SIG-M5 treated with dmso at 0.1 percent for 504 hours (cell line): ENCODE results near the gene DLL4.

ENCODE experiments used
- DNase-seq: peaks from one replicate; lab custom pipeline; 2025; ENCODE audit not compliant: unreplicated experiment; lab: John Stamatoyannopoulos, UW

Gene DLL4

DNA sequence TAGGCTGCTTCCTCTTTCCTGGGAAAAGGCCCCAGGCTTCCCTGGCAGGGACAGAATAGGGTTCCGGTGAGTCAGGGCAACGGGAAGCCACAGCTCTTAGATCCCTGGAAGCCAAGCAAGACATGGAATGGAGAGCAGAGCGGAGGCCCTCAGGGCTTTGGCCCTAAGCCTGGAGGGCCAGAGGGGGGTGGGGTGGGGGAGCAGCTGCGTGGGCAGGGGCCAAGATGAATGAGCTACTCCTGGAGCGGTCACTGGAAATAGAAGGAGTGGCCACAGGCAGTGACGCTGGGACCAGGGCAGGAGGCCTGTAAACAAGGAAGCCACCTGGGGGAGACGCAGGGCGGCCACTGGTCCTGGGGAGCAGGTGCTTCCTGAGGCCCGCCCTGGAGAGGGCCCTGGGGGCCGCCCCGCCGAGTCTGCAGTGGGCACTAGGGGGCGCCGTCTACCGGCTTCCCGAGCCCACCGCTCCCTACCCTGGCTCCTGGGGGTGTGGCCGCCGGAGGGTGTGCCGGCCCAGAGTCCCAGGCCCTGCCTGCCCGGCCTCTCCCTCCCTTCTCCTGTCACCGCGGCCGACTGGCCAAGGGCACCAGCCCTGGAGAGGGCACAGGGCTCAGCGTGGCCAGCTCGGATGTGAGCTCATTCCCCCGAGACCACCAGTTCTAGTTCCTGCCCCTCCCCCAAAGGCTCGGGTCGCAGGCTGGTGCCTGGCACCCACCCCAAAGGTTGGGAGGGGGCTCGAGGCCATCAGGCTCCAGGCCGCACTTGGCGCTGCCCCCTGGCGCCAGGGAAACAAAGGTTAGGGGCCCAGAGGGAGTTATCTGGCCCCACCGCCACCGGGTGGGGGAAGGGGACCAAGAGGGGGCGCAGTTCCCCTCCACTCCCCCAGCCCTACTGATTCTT lies 22.8 kb upstream of the DLL4 start:
- peak; percentile 47 for DNase-seq

DNA sequence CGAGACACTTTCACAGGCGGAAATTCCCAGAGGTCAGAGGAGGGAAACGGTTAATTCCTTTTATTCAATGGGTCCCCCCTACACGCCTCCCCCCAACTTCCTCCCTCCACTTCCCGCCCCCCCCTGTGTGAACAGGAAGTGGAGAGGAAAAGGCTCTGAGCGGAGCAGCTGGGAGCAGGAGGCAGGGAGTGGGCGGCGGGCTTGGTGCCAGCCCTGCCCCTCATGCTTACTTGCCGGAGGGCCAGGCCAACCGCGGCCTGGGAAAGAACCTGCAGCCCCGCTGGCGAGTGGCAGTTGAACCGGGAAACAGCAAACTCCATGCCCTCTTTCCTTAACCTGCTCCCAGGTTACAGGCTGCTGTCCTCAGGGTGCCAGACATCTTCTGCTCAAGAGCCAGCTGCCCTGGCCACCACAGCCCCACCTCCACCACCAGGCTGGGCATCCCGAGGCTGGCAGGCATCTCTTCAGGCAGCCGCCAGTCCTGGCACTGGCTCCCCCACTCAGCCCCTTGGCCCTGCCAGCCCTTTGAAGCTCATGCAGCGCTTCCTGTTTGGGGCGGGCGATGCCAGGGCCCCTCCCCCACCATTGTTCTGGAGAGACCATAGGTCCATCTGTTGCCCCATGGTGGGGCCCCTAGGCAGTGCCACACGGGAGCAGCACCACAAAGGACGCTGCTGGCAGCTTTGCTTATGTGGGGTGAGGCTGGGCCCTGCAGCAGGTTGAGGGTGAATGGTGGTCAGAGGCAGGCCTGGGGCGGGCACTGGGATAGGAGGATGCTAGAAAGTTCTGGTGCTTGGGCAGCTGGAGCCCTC lies 21.9 kb upstream of the DLL4 start:
- DNase-seq = no peak

DNA sequence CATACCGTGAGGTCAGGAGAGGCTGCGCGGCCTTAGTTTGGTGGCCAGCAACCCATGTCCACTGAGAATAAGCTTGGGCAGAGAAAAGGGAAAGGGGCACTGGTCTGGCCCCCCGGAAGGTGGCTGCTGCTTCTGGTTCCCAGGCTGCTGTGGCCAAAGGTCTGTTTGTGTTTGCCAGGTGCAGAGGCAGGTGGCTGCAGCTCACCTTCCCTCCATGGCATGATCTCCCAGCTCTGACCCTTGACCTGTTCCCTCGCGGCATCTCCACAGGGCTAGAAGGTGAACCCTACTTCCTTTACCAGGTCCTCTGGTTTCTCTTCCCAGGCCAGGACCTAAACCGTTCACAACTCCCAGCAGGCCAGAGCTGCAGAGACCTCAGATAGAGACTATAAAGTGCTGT lies 21.0 kb upstream of the DLL4 start:
- DNase-seq = no peak

- DNase-seq = peak; percentile 84
Observed at GRCh38 chr15:40909662-40910630, 19.2 kb upstream of the DLL4 start.

DNA sequence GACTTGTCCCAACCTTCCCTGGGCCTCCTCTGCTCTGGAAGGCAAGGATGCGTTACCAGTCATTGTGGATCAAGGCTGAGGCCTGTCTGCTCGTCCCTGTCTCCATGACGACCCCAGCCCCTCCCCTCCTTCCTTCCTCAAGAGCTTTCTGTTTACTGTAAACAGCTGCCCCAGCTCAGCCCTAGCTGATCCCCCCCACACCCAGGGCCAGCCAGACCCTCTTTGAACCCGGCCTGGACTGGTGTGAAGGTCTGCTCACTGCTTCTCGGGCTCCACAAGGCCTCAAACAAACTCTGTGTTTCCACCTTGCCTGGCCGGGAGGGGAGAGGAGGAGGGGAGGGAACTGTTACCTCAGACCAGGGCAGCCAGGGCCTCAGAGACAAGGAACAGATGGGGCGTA lies 18.0 kb upstream of the DLL4 start:
- no peak for DNase-seq

DNA sequence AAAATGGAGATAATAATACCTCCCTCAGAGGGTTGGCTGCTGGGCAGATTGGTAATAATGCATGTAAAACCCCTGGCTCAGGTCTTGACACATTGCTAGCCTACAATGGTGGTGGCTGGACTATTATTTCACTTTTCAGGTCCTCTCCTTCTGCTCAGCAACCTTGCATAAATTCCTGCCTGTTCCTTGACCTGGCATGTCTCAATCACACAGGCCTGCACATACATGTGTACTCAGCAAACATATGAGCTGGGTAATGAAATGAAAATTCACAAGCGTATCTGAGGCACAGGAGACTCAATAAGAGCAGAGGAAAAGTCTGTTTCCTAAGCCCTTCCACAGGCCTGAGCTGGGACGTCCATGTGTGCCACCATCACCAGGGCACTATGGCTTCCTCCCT lies 17.4 kb upstream of the DLL4 start:
- DNase-seq = no peak

DNA sequence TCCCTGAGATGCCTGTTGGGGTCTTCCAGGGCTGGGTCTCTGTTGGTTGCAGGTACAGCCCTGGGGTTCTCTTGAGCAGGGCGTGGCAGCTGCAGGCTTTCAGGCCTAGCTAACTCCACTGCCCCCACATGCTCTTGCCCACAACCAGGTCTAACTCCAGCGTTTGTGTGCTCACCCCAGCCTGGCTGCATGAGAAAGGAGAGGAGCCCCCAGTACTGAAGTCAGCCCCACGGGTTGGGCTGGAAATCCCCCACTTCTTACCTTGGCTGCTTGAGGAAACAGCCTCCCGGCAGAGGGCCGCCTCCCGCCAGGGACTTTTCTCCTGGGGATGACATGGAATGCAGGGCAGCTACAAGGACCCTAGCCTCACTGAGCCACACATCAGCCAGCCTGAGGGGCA lies 16.7 kb upstream of the DLL4 start:
- DNase-seq = no peak

DNA sequence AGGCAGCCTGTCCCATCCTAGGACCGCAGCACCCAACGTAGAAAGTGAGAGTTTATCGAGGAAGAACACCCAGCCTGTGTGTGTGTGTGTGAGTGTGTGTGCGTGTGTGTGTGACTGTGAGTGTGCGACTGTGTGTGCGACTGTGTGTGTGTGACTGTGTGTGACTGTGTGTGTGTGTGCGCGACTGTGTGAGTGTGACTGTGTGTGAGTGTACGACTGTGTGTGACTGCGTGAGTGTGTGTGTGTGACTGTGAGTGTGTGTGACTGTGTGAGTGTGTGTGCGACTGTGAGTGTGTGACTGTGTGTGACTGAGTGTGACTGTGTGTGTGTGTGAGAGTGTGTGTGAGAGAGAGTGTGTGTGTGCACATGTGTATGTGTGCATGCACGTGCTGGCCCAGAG lies 15.1 kb upstream of the DLL4 start:
- no peak for DNase-seq

DNA sequence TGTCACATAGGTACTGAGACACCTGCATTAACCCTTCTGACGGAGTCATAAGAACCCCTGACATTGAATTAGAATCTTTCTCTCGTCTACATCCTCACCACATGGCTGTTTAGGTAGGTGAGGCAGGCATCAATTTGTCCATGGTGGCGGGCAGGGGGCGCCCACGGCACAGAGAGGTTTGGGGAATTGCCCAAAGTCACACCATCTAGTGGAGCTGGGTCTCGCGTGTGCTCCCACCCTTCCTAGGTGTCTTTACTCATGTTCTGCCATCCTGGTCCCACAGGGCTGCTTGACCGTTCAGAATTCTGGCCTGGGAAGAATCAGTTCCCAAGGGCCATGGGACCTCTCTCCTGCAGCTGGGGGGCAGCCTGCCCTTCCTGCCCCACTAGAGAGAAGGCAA lies 14.7 kb upstream of the DLL4 start:
- no peak for DNase-seq

DNA sequence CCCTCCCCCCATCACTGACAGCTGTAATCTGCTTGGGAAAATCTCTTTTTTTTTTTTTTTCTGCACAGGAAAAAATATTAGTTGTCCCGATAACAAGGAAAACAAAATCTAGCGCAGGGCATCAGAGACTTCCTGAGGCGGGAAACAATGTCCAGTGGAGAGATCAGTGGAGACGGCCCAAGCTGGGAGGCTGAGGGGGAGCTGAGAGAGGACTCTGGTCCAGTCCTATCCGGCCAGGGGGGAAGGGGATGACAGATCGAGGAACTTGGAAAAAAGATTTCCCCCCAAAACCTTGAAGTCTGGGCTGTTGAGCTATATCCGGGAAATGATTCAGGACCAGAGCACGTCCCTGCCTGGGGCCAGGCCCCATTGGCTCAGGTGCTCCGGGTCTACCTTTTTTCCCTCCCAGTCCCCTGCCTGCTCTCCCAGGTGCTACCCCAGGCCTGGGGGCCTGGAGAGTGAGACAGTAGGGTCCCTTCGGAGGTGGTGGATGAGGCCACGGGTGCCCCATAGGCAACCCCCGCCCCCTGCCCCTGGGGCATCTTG lies 14.0 kb upstream of the DLL4 start:
- DNase-seq = no peak

GRCh38 chr15:40915679-40916078 lies 13.5 kb upstream of the DLL4 start:
- no peak for DNase-seq

- no peak for DNase-seq
Observed at GRCh38 chr15:40917585-40917984, 11.6 kb upstream of the DLL4 start.

GRCh38 chr15:40918146-40918798 lies 10.9 kb upstream of the DLL4 start:
- no peak for DNase-seq

- DNase-seq = no peak
Observed at GRCh38 chr15:40918799-40919392, 10.2 kb upstream of the DLL4 start.

- no peak for DNase-seq
Observed at GRCh38 chr15:40921949-40922607, 7.1 kb upstream of the DLL4 start.

- no peak for DNase-seq
Observed at GRCh38 chr15:40922608-40923005, 6.5 kb upstream of the DLL4 start.

GRCh38 chr15:40923551-40923950 lies 5.6 kb upstream of the DLL4 start:
- DNase-seq = no peak

DNA sequence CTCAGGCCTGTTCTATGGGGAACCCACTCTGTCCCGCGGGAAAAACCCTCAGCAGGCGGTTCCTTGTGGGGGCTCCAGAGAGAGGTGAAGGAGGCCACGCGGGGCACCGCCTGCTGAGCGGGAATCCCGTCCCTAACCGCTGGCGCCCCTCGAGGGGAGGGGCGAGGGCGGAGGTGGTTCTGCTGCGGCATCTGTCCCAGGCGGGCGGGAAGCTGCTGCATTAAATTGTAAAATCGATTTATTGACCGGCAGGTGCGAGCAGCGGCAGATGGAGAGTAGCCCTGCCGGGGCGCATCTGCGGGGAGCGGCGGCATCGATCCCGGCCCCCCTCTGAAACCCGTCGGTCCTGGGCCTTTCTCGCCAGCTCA lies 3.7 kb upstream of the DLL4 start:
- no peak for DNase-seq

- peak; percentile 25 for DNase-seq
Observed at GRCh38 chr15:40925863-40926658, 3.1 kb upstream of the DLL4 start.
